ENCODE measurements around the gene FKBP5. TPM values are rescaled to one million over a fixed set of nuclear protein-coding genes. Genes with fewer than 3 reads are reported as not detected.

Gene FKBP5
- total and polyA plus RNA-seq, 2 donors (not counting 1 experiment from before 2014, with no cell fraction given) = 2.8 to 7.4 TPM

- WGBS (ENCODE audit: insufficient coverage) = 14% methylated on average over 6 of the region's 8 CpGs
- ChIA-PET CTCF (interaction anchor here (0.8 to 7.9 kb wide), 4 partner anchors 17 to 135 kb away, joined by 3 to 64 read pairs (median 10); partner anchors contain the start of gene ARMC12), POLR2A (interaction anchor here (2.0 kb wide), 1 partner anchor 130 kb away, joined by 4 read pairs; no protein-coding TSS in a partner anchor)
- H4K20me1 ChIP-seq (ENCODE audit: control insufficient read depth, insufficient read depth, low read length, poor library complexity, severe bottlenecking) = no peaks in the 10 kb centered on the region
- Mint-ChIP-seq H3K4me1 (peaks cover 38% of the 10 kb centered on the region), H3K4me3 (peak overlapping the region; percentile 51), H3K27me3 (no peaks in the 10 kb centered on the region), H3K9me3 (ENCODE audit: insufficient read depth) (no peaks in the 10 kb centered on the region), H3K27ac (peak overlapping the region; percentile 80)
- H3K9ac ChIP-seq (ENCODE audit: low read length) = peak overlapping the region; percentile 44
- H3K79me2 ChIP-seq (ENCODE audit: control insufficient read depth, insufficient read depth, low read length) = peaks cover 3% of the 10 kb centered on the region
- peak overlapping the region; percentile 61 for H3K4me2 ChIP-seq (replicated peaks; ENCODE audit: low read depth, low read length, poor library complexity, severe bottlenecking)
- peak overlapping the region; percentile 3 for H2AFZ ChIP-seq (ENCODE audit: insufficient read depth, low read depth, low read length, poor library complexity, severe bottlenecking)
- H3K4me1 ChIP-seq (ENCODE audit: control insufficient read depth in 2 of 2, insufficient read depth in 2 of 2, low read length in 2 of 2) = peaks cover 17 to 27% of the 10 kb centered on the region in 2 donors
- TF ChIP-seq EZH2 (IDR thresholded peaks at IDR 0.05; ENCODE audit: borderline replicate concordance, insufficient read depth, low read depth, low read length, poor library complexity, severe bottlenecking) (no peak), CTCF (IDR thresholded peaks at IDR 0.05) (no peak)
- intact Hi-C loops (cut with micrococcal nuclease) = no loop called here
- ATAC-seq (ENCODE audit: low read depth) (peak; percentile 24), DNase-seq (peak; percentile 18)
- H3K9me3 ChIP-seq (ENCODE audit: control extremely low read depth in 1 of 3, control insufficient read depth in 2 of 3, insufficient read depth in 1 of 3, low read length in 2 of 3) = no peaks in the 10 kb centered on the region
- H3K4me3 ChIP-seq (ENCODE audit: control extremely low read depth in 1 of 5, extremely low read depth in 1 of 5, insufficient read depth in 1 of 5, low read depth in 2 of 5, low read length in 4 of 5) = peak overlapping the region in 4 of 5 experiments; percentile 5 to 34 (median 12)
- no peaks in the 10 kb centered on the region for H3K36me3 ChIP-seq (replicated peaks in 1 of 2; ENCODE audit: control extremely low read depth in 1 of 2, control insufficient read depth in 1 of 2, extremely low read depth in 1 of 2, insufficient read depth in 2 of 2, low read length in 1 of 2)
- H3K27ac ChIP-seq (ENCODE audit: low read length in 2 of 2) = peak overlapping the region; percentile 24
- no peaks in the 10 kb centered on the region for H3K27me3 ChIP-seq (replicated peaks in 1 of 4; ENCODE audit: control extremely low read depth in 1 of 4, control insufficient read depth in 3 of 4, insufficient read depth in 4 of 4, low read length in 3 of 4)
Measured at GRCh38 chr6:35601331-35602132, 87.2 kb downstream of the FKBP5 start.

GRCh38 chr6:35600659-35601125 is 88.0 kb downstream of the FKBP5 start:
- peaks cover 3% of the 10 kb centered on the region for H3K79me2 ChIP-seq (ENCODE audit: control insufficient read depth, insufficient read depth, low read length)
- H3K4me1 ChIP-seq (ENCODE audit: control insufficient read depth in 2 of 2, insufficient read depth in 2 of 2, low read length in 2 of 2) = peaks cover 17 to 27% of the 10 kb centered on the region in 2 donors
- no peak overlapping the region for H3K9ac ChIP-seq (ENCODE audit: low read length)
- H2AFZ ChIP-seq (ENCODE audit: insufficient read depth, low read depth, low read length, poor library complexity, severe bottlenecking) = no peak overlapping the region
- ChIA-PET POLR2A (no interaction called here), CTCF (interaction anchor here (0.6 to 7.9 kb wide), 3 partner anchors 16 to 273 kb away, joined by 6 to 64 read pairs (median 17); partner anchors contain the start of gene ARMC12)
- H4K20me1 ChIP-seq (ENCODE audit: control insufficient read depth, insufficient read depth, low read length, poor library complexity, severe bottlenecking) = no peaks in the 10 kb centered on the region
- TF ChIP-seq EZH2 (IDR thresholded peaks at IDR 0.05; ENCODE audit: borderline replicate concordance, insufficient read depth, low read depth, low read length, poor library complexity, severe bottlenecking) (no peak), CTCF (IDR thresholded peaks at IDR 0.05) (no peak)
- H3K27me3 Mint-ChIP-seq = no peaks in the 10 kb centered on the region
- no peak overlapping the region for H3K4me3 Mint-ChIP-seq
- no peaks in the 10 kb centered on the region for H3K36me3 ChIP-seq (replicated peaks in 1 of 2; ENCODE audit: control extremely low read depth in 1 of 2, control insufficient read depth in 1 of 2, extremely low read depth in 1 of 2, insufficient read depth in 2 of 2, low read length in 1 of 2)
- H3K27me3 ChIP-seq (replicated peaks in 1 of 4; ENCODE audit: control extremely low read depth in 1 of 4, control insufficient read depth in 3 of 4, insufficient read depth in 4 of 4, low read length in 3 of 4) = no peaks in the 10 kb centered on the region
- H3K9me3 Mint-ChIP-seq (ENCODE audit: insufficient read depth) = no peaks in the 10 kb centered on the region
- intact Hi-C loops (cut with micrococcal nuclease) = no loop called here
- no peaks in the 10 kb centered on the region for H3K9me3 ChIP-seq (ENCODE audit: control extremely low read depth in 1 of 3, control insufficient read depth in 2 of 3, insufficient read depth in 1 of 3, low read length in 2 of 3)
- H3K4me3 ChIP-seq (ENCODE audit: control extremely low read depth in 1 of 5, extremely low read depth in 1 of 5, insufficient read depth in 1 of 5, low read depth in 2 of 5, low read length in 4 of 5) = no peak overlapping the region
- H3K4me2 ChIP-seq (replicated peaks; ENCODE audit: low read depth, low read length, poor library complexity, severe bottlenecking) = no peak overlapping the region
- H3K4me1 Mint-ChIP-seq = peaks cover 33% of the 10 kb centered on the region
- ATAC-seq (ENCODE audit: low read depth) (no peak), DNase-seq (no peak)
- peak overlapping the region; percentile 62 for H3K27ac Mint-ChIP-seq
- WGBS (ENCODE audit: insufficient coverage) = no CpG with 5 or more reads among the region's 1 CpG
- no peak overlapping the region for H3K27ac ChIP-seq (ENCODE audit: low read length in 2 of 2)

All from B cell (primary cell).